Stimulated activated naive CD4-positive, alpha-beta T cell treated with Interleukin-2 at 50 U/mL for 16 hours (primary cell): Measurements from ENCODE around the gene KIAA1958.
A peak's percentile ranks its signal among the peaks of the same experiment; 100 is the strongest.
"Not testable (repeated sequence)": the region's sequence is repeated elsewhere in the genome, so short reads cannot be mapped to it uniquely, and the experiment has no call there.

Experiments used
- DNase-seq: peaks from one replicate; lab custom pipeline; 2025; lab: John Stamatoyannopoulos, UW

KIAA1958 gene

DNA sequence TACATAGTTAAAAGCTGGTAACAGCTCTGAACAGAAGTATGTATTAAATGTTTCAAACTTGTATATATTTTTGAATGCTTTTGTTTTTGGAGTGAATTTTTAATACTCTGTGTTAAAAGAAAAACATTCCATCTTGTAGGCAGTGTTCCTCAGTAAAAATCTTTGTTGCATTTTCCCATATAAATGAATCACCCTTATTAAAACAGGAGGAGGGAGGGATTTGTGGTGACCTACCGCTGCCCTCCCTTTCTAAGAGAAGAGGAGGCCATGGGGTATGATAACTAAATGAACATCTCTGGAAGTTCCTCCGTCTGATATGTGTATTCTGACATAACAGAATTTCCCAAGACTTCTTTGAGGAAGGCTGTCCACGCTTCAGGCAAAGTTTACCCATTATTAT lies 177.9 kb downstream of the KIAA1958 start:
- no peak for DNase-seq

DNA sequence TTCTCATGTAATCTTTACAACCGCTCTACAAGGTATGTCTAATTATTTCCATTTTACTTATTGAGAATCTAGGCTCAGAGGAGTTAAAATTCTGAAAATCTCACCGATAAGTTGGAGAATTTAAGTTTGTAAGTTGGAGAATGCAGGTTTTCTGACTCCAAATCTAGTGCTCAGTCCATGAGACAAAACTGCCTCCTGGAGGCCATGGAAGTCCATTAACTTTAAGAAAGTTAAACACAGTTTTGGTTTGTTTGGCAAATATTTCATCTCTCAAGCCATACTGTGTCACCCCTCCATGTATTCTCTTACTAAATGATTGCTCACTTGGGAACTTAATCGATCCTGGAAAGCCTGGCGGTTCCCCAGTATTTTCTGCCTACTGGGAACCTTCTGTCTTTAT lies 178.7 kb downstream of the KIAA1958 start:
- no peak for DNase-seq

DNA sequence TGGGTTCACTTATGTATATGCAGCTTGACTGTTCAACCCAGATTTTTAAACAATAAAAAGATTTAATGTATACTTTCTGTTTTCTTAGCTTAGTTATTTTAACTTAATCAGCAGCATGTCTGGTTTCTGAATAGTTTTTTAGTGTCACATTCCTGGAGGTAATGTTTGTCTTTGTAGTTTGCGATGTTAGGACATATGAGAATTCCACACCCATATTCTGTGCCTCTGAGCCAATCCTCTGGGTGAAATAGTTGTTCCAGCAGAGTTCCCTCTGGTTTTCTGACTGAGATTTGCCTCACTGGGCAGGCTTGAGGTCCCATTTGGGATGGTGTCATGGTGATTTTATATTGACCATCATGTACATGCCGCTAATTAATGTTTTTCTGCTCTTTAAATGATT lies 182.7 kb downstream of the KIAA1958 start:
- DNase-seq: no peak

DNA sequence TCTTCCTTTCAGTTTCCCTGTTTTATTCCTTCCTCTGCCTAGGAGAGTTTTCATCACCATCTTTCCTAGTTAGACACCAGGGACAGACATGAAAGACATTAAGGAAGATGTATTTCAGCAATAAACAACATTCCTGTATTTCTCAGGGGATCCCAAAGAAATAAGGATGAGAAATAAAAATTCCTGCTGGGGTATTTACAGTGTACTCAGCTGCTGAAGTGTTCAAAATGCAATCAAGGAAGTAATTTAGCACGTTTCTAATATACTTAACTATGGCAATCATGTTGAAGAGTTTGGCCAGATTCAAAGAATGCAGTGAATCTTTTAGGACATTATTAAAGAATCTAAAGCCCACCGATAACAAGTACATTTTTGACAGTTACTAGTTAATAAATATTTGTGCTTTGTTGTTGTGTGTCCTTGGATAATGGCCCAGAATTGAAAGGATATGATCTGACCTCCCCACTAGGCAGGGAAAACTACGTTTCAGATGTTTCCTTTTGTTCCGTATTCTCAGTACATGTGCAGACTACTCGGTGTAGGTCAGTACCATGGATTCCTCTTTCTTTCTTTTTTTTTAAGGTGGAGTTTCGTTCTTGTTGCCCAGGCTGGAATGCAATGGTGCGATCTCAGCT lies 184.5 kb downstream of the KIAA1958 start:
- no peak for DNase-seq

DNA sequence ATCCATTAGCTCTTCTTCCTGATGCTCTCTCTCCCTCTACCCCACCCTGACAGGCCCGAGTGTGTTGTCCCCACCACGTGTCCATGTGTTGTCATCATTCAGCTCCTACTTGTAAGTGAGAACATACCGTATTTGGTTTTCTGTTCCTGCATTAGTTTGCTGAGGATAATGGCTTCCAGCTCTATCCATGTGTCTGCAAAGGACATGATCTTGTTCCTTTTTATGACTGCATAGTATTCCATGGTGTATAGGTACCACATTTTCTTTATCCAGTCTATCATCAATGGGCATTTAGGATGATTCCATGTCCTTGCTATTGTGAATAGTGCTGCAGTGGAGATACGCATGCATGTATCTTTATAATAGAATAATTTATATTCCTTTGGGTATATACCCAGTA lies 186.6 kb downstream of the KIAA1958 start:
- DNase-seq: not testable (repeated sequence)

DNA sequence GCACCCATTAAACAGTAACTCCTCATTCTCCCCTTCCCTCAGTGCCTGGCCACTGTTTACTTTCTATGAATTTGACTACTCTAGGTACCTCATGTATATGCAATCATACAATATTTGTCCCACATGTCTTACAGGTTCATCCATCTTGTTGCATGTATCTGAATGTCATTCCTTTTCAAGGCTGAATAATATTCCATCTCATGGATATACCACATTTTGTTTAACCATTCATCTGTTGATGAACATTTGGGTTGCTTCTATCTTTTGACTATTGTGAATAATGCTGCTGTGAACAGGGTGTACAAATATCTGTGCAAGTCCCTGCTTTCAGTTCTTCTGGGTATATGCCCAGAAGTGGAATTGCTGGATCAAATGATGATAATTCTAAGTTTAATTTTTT lies 190.4 kb downstream of the KIAA1958 start:
- DNase-seq: no peak

DNA sequence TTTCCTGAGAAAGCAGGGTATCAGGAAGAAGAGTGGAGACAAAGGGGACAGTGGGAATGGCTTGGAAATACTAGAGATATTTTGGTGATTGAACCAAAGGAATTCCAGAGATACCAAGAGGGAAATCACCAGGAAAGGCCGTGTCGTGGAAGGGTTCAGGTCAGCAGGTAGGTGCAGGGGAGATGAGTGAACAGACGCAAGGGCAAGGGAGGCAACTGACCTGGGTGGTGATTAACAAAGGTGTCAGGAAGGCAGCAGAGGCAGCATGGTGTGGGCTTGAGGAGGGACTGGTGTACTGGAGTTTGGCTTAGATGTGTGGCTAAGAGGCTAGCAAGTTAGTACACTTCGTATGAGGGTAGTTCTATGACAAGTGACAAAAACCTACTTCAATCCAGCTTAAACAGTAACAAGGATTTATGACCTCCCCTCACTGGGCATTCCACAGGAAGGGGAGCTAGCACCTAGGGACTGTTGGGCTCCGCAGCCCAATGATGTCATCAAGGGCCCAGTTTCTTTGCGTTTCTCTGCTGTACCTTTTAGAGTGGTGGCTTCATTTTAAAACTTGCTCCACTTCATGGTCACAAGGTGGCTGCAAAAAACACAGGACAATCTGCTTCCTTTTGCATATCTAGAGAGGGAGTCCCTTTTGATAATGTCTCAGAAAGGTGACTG lies 194.2 kb downstream of the KIAA1958 start:
- no peak for DNase-seq

DNA sequence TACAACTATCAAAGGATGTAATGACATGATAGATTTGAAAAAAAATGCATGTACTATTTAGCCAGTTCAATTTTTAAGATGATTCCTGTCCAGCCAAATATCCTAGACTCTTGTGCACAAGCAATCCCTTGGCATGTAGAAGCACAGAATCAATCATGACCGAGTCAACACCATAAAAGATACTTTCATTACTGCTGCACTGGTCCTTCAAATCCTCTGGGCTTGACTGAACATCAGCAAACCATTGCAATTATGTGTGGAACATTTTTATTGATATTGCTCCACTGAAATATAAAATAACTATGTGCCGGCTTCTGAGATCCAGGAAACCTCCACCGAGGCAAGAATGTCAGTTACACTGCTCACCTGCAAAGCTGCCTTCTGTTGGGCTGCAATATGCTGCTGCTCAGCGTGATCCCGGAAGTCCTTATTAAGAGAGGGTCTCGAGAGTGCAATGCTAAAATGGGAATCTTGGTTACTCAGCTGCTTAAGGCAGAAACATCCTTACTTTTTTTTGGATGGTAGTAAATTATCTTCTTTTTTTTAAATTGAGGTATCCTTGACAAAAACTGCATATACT lies 202.6 kb downstream of the KIAA1958 start:
- DNase-seq: no peak

DNA sequence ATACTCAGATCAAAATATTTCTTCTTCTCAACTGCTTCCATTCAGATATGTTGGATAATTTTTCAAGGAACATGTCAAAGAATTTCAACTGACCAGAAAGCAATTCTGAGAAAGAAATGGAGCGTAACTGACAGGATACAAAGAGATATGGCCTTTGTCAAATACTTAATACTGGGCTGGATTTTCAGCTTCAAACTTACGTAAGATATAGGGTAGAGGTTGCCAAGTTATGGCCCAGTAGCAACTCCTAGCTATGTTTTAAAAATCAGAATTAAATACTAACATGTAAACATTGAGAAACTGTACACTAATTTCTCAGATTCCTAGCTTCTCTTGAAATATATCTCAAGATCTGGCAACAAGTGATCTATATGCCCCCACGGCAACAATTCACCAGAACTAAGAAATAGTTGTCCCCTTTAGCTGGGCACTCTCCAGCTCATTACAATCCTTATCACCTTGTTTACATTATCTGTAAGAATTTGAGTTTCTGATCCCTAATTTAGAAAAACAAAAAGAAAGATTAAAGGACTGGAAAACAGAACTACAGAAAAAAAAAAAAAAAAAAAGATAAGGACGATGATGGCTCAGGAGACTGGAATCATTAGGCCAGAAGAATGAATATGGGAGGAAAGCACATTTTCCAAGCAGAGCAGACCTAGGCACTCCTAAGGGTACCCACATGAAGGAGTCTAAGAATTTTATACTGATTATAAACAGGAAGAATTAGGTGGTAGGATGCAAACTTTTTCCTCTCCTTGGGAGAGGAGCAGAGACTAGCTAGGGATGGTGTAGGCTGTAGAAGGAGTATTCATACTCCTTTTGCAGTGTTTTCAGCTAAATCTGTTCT lies 208.3 kb downstream of the KIAA1958 start:
- no peak for DNase-seq

DNA sequence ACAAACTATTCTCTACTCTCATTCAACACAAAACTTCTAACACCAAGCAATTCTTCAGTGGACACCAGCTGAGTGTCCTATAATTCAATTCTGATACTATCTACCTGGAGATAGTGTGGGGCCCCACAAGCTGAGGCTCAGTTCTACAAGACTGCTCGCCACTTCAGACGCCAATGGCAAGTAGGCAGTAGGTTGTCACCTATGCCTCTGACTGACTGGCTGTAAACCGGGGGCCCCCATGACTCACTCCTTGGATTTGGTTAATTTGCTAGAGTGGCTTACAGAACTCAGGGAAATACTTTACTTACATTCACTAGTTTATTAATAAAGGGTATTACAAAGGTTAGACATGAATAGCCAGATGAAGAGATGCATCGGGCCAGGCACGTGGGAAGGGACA lies 209.8 kb downstream of the KIAA1958 start:
- no peak for DNase-seq

DNA sequence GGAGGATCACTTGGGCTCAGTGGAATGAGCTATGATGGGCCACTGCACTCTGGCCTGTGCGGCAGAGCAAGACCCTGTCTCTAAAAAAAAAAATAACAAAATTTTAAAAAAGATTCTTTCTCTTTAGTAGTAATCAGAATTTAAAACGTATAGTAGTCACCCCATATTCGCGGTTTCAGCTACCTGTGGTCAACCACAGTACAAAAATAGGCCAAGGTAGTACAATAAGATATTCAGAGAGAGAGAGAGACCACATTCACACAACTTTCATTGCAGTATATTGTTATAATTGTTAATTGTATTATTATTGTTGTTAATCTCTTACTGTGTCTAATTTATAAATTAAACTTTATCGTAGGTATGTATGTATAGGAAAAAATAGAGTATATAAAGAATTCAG lies 212.6 kb downstream of the KIAA1958 start:
- no peak for DNase-seq

DNA sequence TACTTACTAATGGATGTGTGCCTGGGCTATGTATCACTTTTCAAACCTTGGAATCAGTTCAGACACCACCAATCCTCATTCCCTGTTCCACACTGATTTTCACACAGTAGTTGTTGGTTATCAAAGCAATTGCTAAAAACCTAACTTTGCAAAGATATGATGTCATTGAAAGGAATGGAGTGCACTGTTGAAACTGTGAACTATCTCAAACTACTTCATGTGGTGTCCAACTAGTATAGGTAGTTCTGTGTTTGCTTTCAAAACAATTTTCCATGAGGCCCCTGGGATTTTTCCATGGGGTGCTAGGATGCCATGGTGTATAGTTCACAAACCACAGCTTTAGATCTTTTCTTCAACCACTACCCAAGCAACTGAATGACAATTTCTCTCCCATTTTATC lies 213.5 kb downstream of the KIAA1958 start:
- no peak for DNase-seq

DNA sequence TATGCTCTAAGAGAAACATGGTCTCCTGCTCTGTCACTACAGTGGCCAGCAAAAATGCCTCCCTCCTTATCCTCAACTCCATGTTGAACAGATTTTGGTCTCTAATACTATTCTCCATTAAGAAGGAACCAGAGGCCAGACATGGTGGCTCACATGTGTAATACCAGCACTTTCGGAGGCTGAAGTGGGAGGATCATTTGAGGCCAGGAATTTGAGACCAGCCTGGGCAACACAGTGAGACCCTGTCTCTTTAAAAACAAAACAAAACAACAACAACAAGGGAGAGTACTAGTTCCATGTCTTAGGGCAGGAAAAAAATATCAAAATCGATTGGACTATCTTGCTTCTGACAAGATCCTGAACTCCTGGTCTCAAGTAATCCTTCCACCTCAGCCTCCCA lies 216.7 kb downstream of the KIAA1958 start:
- no peak for DNase-seq

DNA sequence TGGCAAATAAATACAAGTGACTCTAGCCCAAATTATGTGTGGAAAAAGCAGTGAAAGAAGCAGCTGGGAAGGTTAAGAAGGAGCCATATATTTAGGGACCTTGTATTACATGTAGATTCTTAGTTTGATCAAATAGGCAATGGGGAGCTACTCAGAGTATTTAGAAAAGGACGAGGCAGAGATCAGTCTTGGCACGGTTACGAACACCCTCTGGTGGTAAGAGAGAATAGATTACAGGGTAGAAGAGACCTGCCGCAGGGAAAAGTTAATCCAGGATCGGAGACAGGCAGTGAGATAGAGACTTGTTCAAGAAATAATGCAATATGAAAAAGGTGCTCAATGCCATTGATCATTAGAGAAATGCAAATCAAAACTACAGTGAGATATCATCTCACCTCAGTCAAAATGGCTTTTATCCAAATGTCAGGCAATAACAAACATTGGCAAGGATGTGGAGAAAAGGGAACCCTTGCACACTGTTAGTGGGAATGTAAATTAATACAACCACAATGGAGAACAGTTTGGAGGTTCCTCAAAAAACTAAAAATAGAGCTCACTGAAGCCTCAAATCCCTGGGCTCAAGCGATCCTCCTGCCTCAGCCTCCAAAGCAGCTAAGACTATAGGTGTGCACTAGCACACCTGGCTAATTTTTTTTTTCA lies 219.3 kb downstream of the KIAA1958 start:
- DNase-seq: no peak

DNA sequence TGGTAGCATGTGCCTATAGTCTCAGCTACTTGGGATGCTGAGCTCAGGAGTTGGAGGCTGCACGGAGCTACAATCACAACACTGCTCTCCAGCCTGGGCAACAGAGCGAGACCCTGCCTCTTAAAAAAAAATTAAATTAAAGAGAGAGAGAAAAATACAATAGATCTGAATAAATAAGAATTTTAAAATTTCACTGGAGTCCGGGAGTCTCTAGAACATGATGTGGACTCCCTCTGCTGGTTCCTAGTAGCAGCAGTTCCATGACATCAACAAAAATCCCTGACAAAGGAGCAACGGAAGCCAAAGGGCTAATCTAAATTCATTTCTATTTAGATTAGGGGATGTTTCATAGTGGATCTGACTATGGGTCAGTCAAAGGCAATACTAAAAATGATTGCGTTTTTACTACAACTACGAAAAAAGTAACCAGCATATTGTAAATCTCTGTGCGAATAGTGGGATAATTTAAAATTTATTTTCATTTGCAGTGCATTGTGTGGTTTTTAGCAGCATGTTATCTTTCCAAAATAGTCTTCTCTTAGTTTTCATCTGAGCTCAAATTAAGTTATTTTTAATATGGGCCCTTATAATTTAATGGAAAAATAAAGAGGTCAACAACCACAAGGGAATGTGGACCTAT lies 224.5 kb downstream of the KIAA1958 start:
- no peak for DNase-seq

DNA sequence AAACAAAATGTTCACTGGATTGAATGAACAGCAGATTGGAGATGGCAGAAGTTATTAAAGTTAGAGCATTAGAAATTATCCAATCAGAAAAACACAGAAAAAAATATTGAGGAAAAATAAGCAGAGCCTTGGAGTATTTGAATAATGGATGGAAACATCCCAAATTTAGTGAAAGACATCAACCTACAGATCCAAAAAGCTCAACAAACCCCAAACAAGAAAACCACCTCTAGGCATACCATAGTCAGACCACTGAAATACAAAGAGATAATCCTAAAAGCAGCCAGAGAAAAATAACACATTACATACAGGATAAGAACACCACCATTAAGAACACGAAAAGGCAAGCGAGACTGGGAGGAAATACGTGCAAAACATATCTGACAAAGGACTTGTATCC lies 226.1 kb downstream of the KIAA1958 start:
- no peak for DNase-seq

DNA sequence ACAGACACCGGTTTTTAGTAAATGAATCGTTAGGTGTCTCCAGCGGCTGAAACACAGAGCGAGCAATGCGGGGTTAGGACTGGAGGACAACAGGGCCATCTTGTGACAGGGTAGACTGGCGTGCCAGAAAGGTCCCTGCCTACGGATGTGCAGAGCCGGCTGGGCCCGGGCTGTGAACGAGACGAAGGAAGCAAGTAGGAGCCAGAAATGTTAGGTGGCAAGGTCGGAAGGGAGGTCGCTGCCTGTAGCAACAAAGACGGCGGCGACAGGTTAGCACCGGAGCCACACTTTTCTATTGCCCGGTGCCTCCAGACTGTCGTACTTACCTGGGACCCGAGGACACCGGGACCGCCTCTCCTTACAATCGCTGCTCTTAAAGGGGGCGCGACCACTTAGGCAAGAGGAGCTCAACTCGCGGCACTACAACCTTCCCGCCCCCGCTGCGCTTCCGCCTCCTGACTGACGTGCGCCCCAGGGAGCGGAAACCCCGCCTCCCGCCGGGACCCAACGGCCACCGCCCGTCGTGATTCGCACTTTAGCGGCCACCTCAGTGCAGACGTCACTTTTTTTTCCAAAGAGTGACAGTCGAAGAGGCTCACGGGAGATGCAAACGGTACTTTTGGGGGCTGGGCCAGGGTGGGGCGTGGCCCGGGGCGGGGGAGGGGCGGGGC lies 231.2 kb downstream of the KIAA1958 start, which contains the start of gene INIP:
INIP (minus strand) TSS at position 457 of the 671 bp plus-strand sequence. CDS start 1,632 bp downstream, outside the sequence.
- peak; percentile 97 for DNase-seq
